Osteocyte (in vitro differentiated cells): Measurements from ENCODE around the gene RAB35. TPM values are rescaled to one million over a fixed set of nuclear protein-coding genes. Genes with fewer than 3 reads are reported as not detected.
A peak's percentile ranks its signal among the peaks of the same experiment; 100 is the strongest.

Source experiments
- DNase-seq: peaks from one replicate; pipeline ENCODE4 v3.0.0; 2021; ENCODE audit warnings: mixed read lengths; ENCODE audit not compliant: unreplicated experiment; ENCODE audit errors: extremely low spot score
- H3K27ac Mint-ChIP-seq: one replicate; pipeline ENCODE4 v1.8.0; 2021; ENCODE audit warnings: mild to moderate bottlenecking, mixed read lengths; ENCODE audit not compliant: unreplicated experiment
- H3K27me3 Mint-ChIP-seq: one replicate; pipeline ENCODE4 v1.8.0; 2021; ENCODE audit warnings: mixed read lengths; ENCODE audit not compliant: unreplicated experiment
- H3K36me3 Mint-ChIP-seq: one replicate; pipeline ENCODE4 v1.8.0; 2021; ENCODE audit warnings: mixed read lengths; ENCODE audit not compliant: unreplicated experiment
- H3K4me1 Mint-ChIP-seq: one replicate; pipeline ENCODE4 v1.8.0; 2021; ENCODE audit warnings: mixed read lengths; ENCODE audit not compliant: unreplicated experiment
- H3K4me3 Mint-ChIP-seq: one replicate; pipeline ENCODE4 v1.8.0; 2021; ENCODE audit warnings: mild to moderate bottlenecking, moderate library complexity, mixed read lengths; ENCODE audit not compliant: unreplicated experiment
- H3K9me3 Mint-ChIP-seq: one replicate; pipeline ENCODE4 v1.8.0; 2021; ENCODE audit warnings: mixed read lengths; ENCODE audit not compliant: unreplicated experiment
- CTCF ChIP-seq: fragments of 200-600 bp; sonication (generic); IDR thresholded peaks from 2 replicates; pipeline ENCODE4 v1.5.0; 2021; ENCODE audit warnings: antibody characterized with exemption, mild to moderate bottlenecking, moderate library complexity
- total RNA-seq: library from RNA; stranded (reverse); gene quantifications from 2 replicates; pipeline ENCODE4 v1.2.1, GENCODE V29; 2021

Gene RAB35
- total RNA-seq, 1 donor from 2014 or later, result 47.1 TPM

DNA sequence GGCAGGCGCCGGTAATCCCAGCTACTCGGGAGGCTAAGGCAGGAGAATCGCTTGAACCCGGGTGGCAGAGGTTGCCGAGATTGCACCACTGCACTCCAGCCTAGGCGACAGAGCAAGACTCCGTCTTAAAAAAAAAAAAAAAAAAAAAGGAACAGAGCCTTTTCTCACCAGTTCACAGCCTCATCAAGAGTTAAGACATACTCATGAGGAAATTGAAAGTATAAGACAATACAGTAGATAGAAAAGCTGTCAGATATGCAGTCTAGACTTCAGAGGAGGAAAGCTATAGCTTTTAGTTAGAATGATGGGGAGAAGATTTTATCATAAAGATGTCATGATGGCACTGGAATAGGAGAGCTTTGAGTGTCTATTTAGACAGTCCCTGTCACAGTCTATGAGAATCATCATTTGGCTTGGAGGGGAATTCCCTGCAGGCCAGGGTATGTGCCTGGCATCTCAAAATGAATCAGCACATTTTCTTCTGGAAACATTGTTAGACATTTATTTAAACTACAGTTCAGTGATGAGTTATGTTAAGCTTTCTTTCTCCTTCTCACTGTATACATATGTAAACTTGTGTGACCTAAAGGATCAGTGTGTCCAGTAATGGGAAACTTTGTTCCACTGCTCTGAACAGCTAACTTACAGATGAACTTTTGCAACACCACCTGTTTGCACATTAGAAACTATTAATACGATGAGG lies 2.9 kb upstream of the RAB35 start:
- H3K9me3 Mint-ChIP-seq, result no peaks in the 10 kb centered on the region

GRCh38 chr12:120118321-120119061 lies 1.9 kb upstream of the RAB35 start:
- Mint-ChIP-seq H3K4me1 (peaks cover 47% of the 10 kb centered on the region), H3K36me3 (no peaks in the 10 kb centered on the region), H3K27ac (peak overlapping the region; percentile 87), H3K4me3 (peak overlapping the region; percentile 84), H3K9me3 (no peaks in the 10 kb centered on the region), H3K27me3 (no peaks in the 10 kb centered on the region)
- no peak for DNase-seq
- TF ChIP-seq CTCF, result no peak

More for the DNA sequence above, 2.9 kb upstream of the RAB35 start:
- peaks cover 44% of the 10 kb centered on the region for H3K4me1 Mint-ChIP-seq
- H3K36me3 Mint-ChIP-seq, result no peaks in the 10 kb centered on the region
- H3K27ac Mint-ChIP-seq, result peak overlapping the region; percentile 87
- H3K4me3 Mint-ChIP-seq, result no peak overlapping the region
- H3K27me3 Mint-ChIP-seq, result no peaks in the 10 kb centered on the region
- TF ChIP-seq CTCF, result no peak
- DNase-seq, result no peak

DNA sequence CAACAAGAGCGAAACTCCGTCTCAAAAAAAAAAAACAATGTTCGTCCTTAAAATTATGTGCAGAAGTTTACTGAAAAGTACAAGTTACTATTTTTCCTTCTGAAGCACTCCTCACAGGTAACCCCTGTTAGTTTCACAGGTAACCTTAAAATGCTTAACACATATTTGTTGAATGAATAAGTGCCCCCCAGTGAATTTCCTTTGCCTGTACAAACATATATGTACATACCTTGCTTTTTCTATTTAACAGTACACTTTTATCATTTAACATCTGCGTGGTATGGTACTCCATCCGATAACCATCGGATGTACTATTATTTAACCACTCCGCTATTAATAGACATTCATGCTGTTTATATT lies 1.4 kb upstream of the RAB35 start:
- DNase-seq, result no peak
- peak overlapping the region; percentile 87 for H3K27ac Mint-ChIP-seq
- H3K9me3 Mint-ChIP-seq, result no peaks in the 10 kb centered on the region
- H3K36me3 Mint-ChIP-seq, result peaks cover 3% of the 10 kb centered on the region
- H3K27me3 Mint-ChIP-seq, result no peaks in the 10 kb centered on the region
- H3K4me1 Mint-ChIP-seq, result peaks cover 49% of the 10 kb centered on the region
- peak overlapping the region; percentile 84 for H3K4me3 Mint-ChIP-seq
- TF ChIP-seq CTCF, result no peak

DNA sequence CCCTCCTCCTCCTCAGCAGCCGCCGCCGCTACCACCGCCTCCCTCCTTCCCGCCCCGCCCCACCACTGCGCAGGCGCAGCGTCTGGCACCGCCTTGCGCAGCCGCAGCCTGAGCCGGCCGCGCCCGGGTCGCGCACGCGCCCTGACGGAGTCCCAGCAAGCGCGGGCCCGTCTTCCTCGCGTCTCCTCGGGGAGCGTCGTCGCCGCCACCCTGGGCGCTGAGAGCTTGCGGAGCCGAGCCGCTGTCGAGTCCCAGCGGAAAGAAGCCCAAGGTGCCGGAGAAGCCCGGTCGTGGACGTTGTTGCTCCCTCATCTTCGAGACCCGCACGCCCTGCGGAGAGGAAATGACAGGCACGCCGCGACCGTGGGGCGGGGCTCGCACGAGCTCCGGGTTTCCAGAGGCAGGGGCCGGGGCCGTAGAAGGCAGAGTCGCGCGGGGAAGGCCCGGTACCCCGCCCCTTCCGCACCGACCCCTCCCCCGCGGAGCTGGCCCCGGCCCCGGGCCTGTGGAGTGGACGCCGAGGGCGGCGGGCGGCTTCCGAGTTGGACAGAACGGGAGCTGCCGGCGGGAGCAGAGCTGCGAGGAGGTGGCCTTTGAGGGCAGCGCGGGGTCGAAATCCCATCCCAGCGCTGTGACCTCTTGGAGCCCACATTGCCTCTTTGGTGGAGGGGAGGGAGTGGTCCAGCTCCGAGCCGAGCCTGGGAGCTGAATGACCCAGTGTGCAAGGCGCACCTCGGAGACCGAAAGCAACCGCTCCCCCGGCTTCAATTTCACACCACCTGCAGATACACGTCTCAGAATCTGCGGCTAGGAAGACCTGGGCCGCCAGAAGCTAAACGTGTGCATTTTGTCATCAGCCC lies 469 bp upstream of the RAB35 start:
- peak overlapping the region; percentile 84 for H3K4me3 Mint-ChIP-seq
- H3K27me3 Mint-ChIP-seq, result no peaks in the 10 kb centered on the region
- peaks cover 52% of the 10 kb centered on the region for H3K4me1 Mint-ChIP-seq
- peak overlapping the region; percentile 87 for H3K27ac Mint-ChIP-seq
- H3K36me3 Mint-ChIP-seq, result peaks cover 3% of the 10 kb centered on the region
- no peak for TF ChIP-seq CTCF
- peak; percentile 99 for DNase-seq
- no peaks in the 10 kb centered on the region for H3K9me3 Mint-ChIP-seq
